ENCODE results near the gene RGS6. TPM values are rescaled to one million over a fixed set of nuclear protein-coding genes. Genes with fewer than 3 reads are reported as not detected.

RGS6 gene
- total and polyA plus RNA-seq, 8 donors: 0.06 to 0.47 (median 0.20) TPM; not detected in 1

DNA sequence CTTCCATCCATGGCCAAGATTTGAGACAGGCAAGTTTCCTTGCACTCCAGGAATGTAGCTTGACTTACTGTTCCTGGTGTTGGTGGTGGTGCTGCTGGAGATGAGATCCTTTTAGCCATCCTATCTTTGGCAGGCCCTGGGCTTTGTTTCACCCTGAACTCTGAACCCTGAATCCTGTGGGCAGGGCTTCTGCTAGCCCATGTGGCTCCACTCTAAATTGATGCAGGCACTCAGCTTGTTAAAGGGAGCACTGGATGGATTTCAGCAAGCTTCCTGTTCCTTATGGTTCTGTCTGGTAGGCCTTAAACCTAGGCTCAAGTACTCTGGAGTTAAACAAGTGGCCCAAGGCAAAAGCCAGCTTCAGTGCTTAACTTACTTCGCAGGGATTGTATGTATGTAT is 138.2 kb downstream of the RGS6 start:
- Histone ChIP-seq H3K36me3 (no peaks in the 10 kb centered on the region), H3K4me3 (no peak overlapping the region), H3K27ac (no peak overlapping the region), H3K27me3 (no peaks in the 10 kb centered on the region), H3K4me1 (no peaks in the 10 kb centered on the region), H3K9me3 (no peaks in the 10 kb centered on the region)
- TF ChIP-seq, protein P1, sequence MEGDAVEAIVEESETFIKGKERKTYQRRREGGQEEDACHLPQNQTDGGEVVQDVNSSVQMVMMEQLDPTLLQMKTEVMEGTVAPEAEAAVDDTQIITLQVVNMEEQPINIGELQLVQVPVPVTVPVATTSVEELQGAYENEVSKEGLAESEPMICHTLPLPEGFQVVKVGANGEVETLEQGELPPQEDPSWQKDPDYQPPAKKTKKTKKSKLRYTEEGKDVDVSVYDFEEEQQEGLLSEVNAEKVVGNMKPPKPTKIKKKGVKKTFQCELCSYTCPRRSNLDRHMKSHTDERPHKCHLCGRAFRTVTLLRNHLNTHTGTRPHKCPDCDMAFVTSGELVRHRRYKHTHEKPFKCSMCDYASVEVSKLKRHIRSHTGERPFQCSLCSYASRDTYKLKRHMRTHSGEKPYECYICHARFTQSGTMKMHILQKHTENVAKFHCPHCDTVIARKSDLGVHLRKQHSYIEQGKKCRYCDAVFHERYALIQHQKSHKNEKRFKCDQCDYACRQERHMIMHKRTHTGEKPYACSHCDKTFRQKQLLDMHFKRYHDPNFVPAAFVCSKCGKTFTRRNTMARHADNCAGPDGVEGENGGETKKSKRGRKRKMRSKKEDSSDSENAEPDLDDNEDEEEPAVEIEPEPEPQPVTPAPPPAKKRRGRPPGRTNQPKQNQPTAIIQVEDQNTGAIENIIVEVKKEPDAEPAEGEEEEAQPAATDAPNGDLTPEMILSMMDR (IDR thresholded peaks at IDR 0.05): no peak
- FAIRE-seq (no peak), ATAC-seq (no peak), DNase-seq (no peak)
- WGBS, 2 donors: 92 to 96% methylated on average over 1 of the region's 1 CpG
- intact Hi-C loops (cut with DNase I): no loop called here

DNA sequence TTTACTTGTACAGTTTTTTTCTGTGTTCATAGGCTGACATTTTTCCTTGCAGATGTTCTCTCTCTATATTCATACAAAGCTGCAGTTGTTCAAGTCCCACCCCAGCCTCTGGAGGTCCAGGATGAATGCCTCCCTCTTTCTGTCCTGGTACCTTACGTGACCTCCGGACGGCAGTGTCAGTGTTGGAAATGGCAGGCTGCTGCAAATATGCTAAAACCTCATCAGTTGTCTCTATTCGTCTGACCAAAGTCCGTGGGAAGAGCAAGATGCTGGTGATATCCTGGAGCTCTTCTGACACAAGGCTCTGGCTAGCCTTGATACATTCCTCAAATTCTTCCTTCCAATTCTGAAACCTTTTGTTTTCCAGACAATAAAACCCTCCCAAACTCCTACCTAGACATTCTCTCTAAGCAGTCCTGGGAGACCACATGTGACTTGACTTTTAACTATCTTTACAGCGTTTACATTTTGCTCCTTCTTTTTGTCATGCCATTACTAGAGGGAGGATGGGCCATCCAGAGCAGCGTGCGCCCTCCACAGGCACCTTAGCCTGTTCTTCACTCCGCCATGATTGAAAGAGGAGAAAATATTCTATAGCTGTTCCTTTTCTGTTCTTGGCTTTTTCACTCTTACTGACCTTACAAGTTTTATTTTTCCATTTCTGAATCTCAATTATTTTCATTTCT is 143.6 kb downstream of the RGS6 start:
- 50 to 57% methylated on average over 9 of the region's 9 CpGs for WGBS, 2 donors
- H3K27me3 ChIP-seq: no peaks in the 10 kb centered on the region
- TF ChIP-seq, protein P1 (IDR thresholded peaks at IDR 0.05): no peak
- intact Hi-C loops (cut with DNase I): no loop called here
- H3K9me3 ChIP-seq: no peaks in the 10 kb centered on the region
- H3K4me1 ChIP-seq: no peaks in the 10 kb centered on the region
- no peaks in the 10 kb centered on the region for H3K36me3 ChIP-seq
- no peak for FAIRE-seq
- ATAC-seq: no peak
- no peak overlapping the region for H3K4me3 ChIP-seq
- H3K27ac ChIP-seq: no peak overlapping the region
- DNase-seq: no peak

DNA sequence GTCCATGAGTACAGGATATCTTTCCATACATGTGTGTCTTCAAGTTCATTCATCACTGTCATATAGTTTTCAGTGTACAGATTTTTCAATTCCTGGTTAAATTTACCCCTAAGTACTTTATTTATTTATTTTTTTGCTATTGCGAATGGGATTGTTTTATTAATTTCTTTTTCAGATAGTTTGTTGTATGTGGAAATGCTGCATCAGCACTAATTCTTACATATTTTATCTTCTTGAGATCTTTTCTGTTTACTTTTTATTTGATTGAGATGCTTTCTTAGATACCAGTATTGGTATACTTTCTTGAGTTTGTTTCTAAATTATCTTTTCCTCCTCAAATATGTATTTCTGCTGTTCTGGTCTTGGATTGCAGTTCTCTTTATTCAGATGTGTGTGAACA is 148.9 kb downstream of the RGS6 start:
- TF ChIP-seq, protein P1 (IDR thresholded peaks at IDR 0.05): no peak
- H3K36me3 ChIP-seq: no peaks in the 10 kb centered on the region
- DNase-seq (no peak), FAIRE-seq (no peak), ATAC-seq (no peak)
- H3K4me1 ChIP-seq: no peaks in the 10 kb centered on the region
- 92 to 94% methylated on average over 1 of the region's 1 CpG for WGBS, 2 donors
- no peak overlapping the region for H3K27ac ChIP-seq
- intact Hi-C loops (cut with DNase I): no loop called here
- no peak overlapping the region for H3K4me3 ChIP-seq
- no peaks in the 10 kb centered on the region for H3K9me3 ChIP-seq
- no peaks in the 10 kb centered on the region for H3K27me3 ChIP-seq

DNA sequence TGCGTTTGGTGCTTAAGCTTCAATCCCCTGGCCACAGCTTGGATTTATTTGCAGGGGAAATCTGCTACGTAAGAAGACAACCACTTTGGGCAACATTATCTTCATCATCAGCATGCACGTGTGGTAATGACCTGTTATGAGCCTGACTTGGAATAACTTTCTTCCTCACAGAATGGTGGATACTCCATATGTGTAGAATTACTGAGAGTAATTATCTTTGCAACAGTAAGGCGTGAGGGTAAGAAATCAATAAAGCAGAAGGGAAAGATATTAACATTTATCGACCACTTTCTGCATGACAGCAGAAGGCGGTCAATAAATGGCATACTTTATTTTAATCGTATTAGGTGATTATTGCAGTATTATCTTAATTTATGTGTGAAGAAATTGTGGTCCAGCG is 152.7 kb downstream of the RGS6 start:
- ATAC-seq: no peak
- WGBS, 2 donors: 31% methylated on average over 8 of the region's 8 CpGs
- no peaks in the 10 kb centered on the region for H3K36me3 ChIP-seq
- DNase-seq: no peak
- no peak overlapping the region for H3K4me3 ChIP-seq
- TF ChIP-seq, protein P1 (IDR thresholded peaks at IDR 0.05): no peak
- no peak for FAIRE-seq
- H3K27me3 ChIP-seq: no peaks in the 10 kb centered on the region
- H3K27ac ChIP-seq: no peak overlapping the region
- H3K9me3 ChIP-seq: no peaks in the 10 kb centered on the region
- H3K4me1 ChIP-seq: no peaks in the 10 kb centered on the region
- intact Hi-C loops (cut with DNase I): no loop called here

DNA sequence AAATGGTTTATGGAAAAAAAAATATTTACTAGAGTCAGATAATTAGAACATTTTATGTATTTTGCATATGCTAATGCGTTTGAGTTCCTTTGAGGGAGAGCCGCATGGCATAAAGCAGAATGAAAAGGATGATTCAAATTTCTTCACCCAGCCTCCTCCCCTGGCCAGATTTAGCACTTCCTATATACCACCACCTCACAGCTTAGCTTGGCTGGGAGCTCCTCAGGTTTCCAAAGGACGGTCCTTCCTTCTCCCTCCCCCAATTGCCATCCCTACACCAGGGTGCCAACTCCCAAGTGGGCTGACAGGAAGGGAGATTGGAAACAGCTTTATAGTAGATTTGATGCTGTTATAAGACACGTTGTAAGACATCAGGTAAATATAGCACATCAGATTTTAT is 157.4 kb downstream of the RGS6 start:
- no peaks in the 10 kb centered on the region for H3K9me3 ChIP-seq
- FAIRE-seq (no peak), ATAC-seq (no peak), DNase-seq (no peak)
- intact Hi-C loops (cut with DNase I): no loop called here
- H3K27me3 ChIP-seq: no peaks in the 10 kb centered on the region
- WGBS, 2 donors: 45 to 51% methylated on average over 4 of the region's 4 CpGs
- no peak overlapping the region for H3K4me3 ChIP-seq
- TF ChIP-seq, protein P1 (IDR thresholded peaks at IDR 0.05): no peak
- no peaks in the 10 kb centered on the region for H3K36me3 ChIP-seq
- no peak overlapping the region for H3K27ac ChIP-seq
- no peaks in the 10 kb centered on the region for H3K4me1 ChIP-seq

Data from pancreas (tissue), 10 donors.